Hepatocyte (in vitro differentiated cells): ENCODE results near the gene IMMP2L. TPM values are rescaled to one million over a fixed set of nuclear protein-coding genes. Genes with fewer than 3 reads are reported as not detected.

Source experiments
- DNase-seq: peaks from one replicate; pipeline ENCODE4 v3.0.0-alpha.2; 2016; ENCODE audit warnings: low spot score
- H2AFZ ChIP-seq: fragments of 200-600 bp; sonication (generic); 2 replicates; pipeline ENCODE4 v1.6.0; 2016; ENCODE audit warnings: antibody characterized with exemption, mild to moderate bottlenecking
- H3K27ac ChIP-seq: fragments of 200-600 bp; sonication (generic); 2 replicates; pipeline ENCODE4 v1.5.1; 2016; ENCODE audit warnings: mild to moderate bottlenecking
- H3K27me3 ChIP-seq: fragments of 200-600 bp; sonication (generic); 2 replicates; pipeline ENCODE4 v1.6.1; 2016
- H3K36me3 ChIP-seq: fragments of 200-600 bp; sonication (generic); replicated peaks from 2 replicates; pipeline ENCODE4 v1.5.1; 2016; ENCODE audit warnings: low read depth; ENCODE audit not compliant: insufficient read depth
- H3K4me1 ChIP-seq: fragments of 200-600 bp; sonication (generic); 2 replicates; pipeline ENCODE4 v1.5.1; 2016; ENCODE audit warnings: mild to moderate bottlenecking, moderate library complexity; ENCODE audit not compliant: insufficient read depth
- H3K4me2 ChIP-seq: fragments of 200-600 bp; sonication (generic); 2 replicates; pipeline ENCODE4 v1.6.0; 2016
- H3K4me3 ChIP-seq: fragments of 200-600 bp; sonication (generic); 2 replicates; pipeline ENCODE4 v1.5.1; 2016; ENCODE audit warnings: mild to moderate bottlenecking
- H3K79me2 ChIP-seq: fragments of 200-600 bp; sonication (generic); 2 replicates; pipeline ENCODE4 v1.6.0; 2017; ENCODE audit warnings: mild to moderate bottlenecking
- H3K9me2 ChIP-seq: fragments of 200-600 bp; sonication (generic); replicated peaks from 2 replicates; pipeline ENCODE4 v1.6.0; 2017; ENCODE audit warnings: mild to moderate bottlenecking; ENCODE audit not compliant: insufficient read depth
- H3K9me3 ChIP-seq: fragments of 200-600 bp; sonication (generic); 2 replicates; pipeline ENCODE4 v1.5.1; 2016; ENCODE audit warnings: low read depth, mild to moderate bottlenecking
- H4K20me1 ChIP-seq: fragments of 200-600 bp; sonication (generic); 2 replicates; pipeline ENCODE4 v1.6.0; 2016; ENCODE audit warnings: mild to moderate bottlenecking; ENCODE audit not compliant: insufficient read depth, poor library complexity, severe bottlenecking
- CTCF ChIP-seq: fragments of 200-600 bp; sonication (generic); IDR thresholded peaks from 2 replicates; pipeline ENCODE4 v1.5.1; 2016; ENCODE audit warnings: antibody characterized with exemption, mild to moderate bottlenecking; ENCODE audit not compliant: poor library complexity
- EZH2 ChIP-seq: fragments of 200-600 bp; sonication (generic); IDR thresholded peaks from 2 replicates; pipeline ENCODE4 v1.6.1; 2016; ENCODE audit warnings: antibody characterized with exemption, mild to moderate bottlenecking, borderline replicate concordance
- EZH2phosphoT487 ChIP-seq: fragments of 200-600 bp; sonication (generic); IDR thresholded peaks from one replicate; pipeline ENCODE4 v1.6.1; 2018; ENCODE audit warnings: antibody characterized with exemption, mild to moderate bottlenecking, low read depth, moderate library complexity; ENCODE audit not compliant: unreplicated experiment, severe bottlenecking
- WGBS: methylation state at CpG from one replicate; pipeline ENCODE4 v1.1.6; 2016; ENCODE audit warnings: low lambda C conversion rate; ENCODE audit errors: missing lambda C conversion rate; 5-methylcytosine and 5-hydroxymethylcytosine counted together
- polyA plus RNA-seq: library from polyadenylated mRNA; unstranded; fragments of >200 nt; fragmentation: Nextera tagmentation; extraction: Ambion mirVana; gene quantifications from 2 replicates; pipeline ENCODE4 v1.2.1, GENCODE V29; 2016
- total RNA-seq: library from RNA; depleted of rRNA; stranded (reverse); fragments of >200 nt; gene quantifications from 2 replicates; pipeline ENCODE4 v1.2.3, GENCODE V29; 2014

Gene IMMP2L
- total and polyA plus RNA-seq, 2 experiments from 2014 or later: 13.3 to 17.6 TPM

GRCh38 chr7:111529507-111530355 is 32.6 kb downstream of the IMMP2L start:
- Histone ChIP-seq H3K4me2 (no peak overlapping the region), H3K9me2 (no peaks in the 10 kb centered on the region), H2AFZ (no peak overlapping the region), H3K27me3 (no peaks in the 10 kb centered on the region), H4K20me1 (no peaks in the 10 kb centered on the region), H3K79me2 (no peaks in the 10 kb centered on the region), H3K27ac (no peak overlapping the region), H3K9me3 (no peaks in the 10 kb centered on the region), H3K4me3 (no peak overlapping the region), H3K36me3 (no peaks in the 10 kb centered on the region), H3K4me1 (no peaks in the 10 kb centered on the region)
- WGBS: 95% methylated on average over 1 of the region's 1 CpG
- no peak for DNase-seq
- TF ChIP-seq CTCF: no peak
- TF ChIP-seq EZH2: no peak
- no peak for TF ChIP-seq EZH2phosphoT487

GRCh38 chr7:111528331-111528730 is 34.0 kb downstream of the IMMP2L start:
- Histone ChIP-seq H3K4me3 (no peak overlapping the region), H4K20me1 (no peaks in the 10 kb centered on the region), H3K4me2 (no peak overlapping the region), H3K36me3 (no peaks in the 10 kb centered on the region), H2AFZ (no peak overlapping the region), H3K27me3 (no peaks in the 10 kb centered on the region), H3K79me2 (no peaks in the 10 kb centered on the region), H3K9me3 (no peaks in the 10 kb centered on the region), H3K27ac (no peak overlapping the region), H3K4me1 (no peaks in the 10 kb centered on the region), H3K9me2 (no peaks in the 10 kb centered on the region)
- WGBS: 100% methylated on average over 1 of the region's 1 CpG
- no peak for DNase-seq
- no peak for TF ChIP-seq CTCF
- no peak for TF ChIP-seq EZH2

GRCh38 chr7:111527545-111527944 is 34.7 kb downstream of the IMMP2L start:
- Histone ChIP-seq H3K27ac (no peak overlapping the region), H3K4me1 (no peaks in the 10 kb centered on the region), H3K9me3 (no peaks in the 10 kb centered on the region), H2AFZ (no peak overlapping the region), H3K4me3 (no peak overlapping the region), H4K20me1 (no peaks in the 10 kb centered on the region), H3K27me3 (no peaks in the 10 kb centered on the region), H3K36me3 (no peaks in the 10 kb centered on the region), H3K4me2 (no peak overlapping the region), H3K9me2 (no peaks in the 10 kb centered on the region), H3K79me2 (no peaks in the 10 kb centered on the region)
- DNase-seq: no peak
- 63% methylated on average over 2 of the region's 2 CpGs for WGBS
- no peak for TF ChIP-seq EZH2
- TF ChIP-seq EZH2phosphoT487: no peak
- TF ChIP-seq CTCF: no peak
